NCI-H510A (cell line): Measurements from ENCODE around the gene METRNL.
"Not testable (repeated sequence)": the region's sequence is repeated elsewhere in the genome, so short reads cannot be mapped to it uniquely, and the experiment has no call there.

Source experiments
- DNase-seq: peaks from one replicate; lab custom pipeline; 2025; lab: John Stamatoyannopoulos, UW

METRNL gene

GRCh38 chr17:83052241-83052564, 27.2 kb upstream of the METRNL start:
- DNase-seq: no peak

GRCh38 chr17:83053021-83053681, 26.3 kb upstream of the METRNL start:
- DNase-seq: no peak

- DNase-seq: no peak
These were observed 25.5 kb upstream of the METRNL start for GRCh38 chr17:83053739-83054451.

GRCh38 chr17:83054518-83055125, 24.8 kb upstream of the METRNL start:
- no peak for DNase-seq

GRCh38 chr17:83055176-83055575, 24.2 kb upstream of the METRNL start:
- not testable (repeated sequence) for DNase-seq

- no peak for DNase-seq
These were observed 23.4 kb upstream of the METRNL start for GRCh38 chr17:83055911-83056582.

GRCh38 chr17:83056583-83057396, 22.6 kb upstream of the METRNL start:
- DNase-seq: no peak

GRCh38 chr17:83057397-83057761, 22.0 kb upstream of the METRNL start:
- DNase-seq: no peak

GRCh38 chr17:83057793-83058265, 21.6 kb upstream of the METRNL start:
- no peak for DNase-seq

GRCh38 chr17:83058266-83058798, 21.1 kb upstream of the METRNL start:
- no peak for DNase-seq

- DNase-seq: no peak
These were observed 17.8 kb upstream of the METRNL start for GRCh38 chr17:83061586-83061985.

GRCh38 chr17:83062011-83062817, 17.2 kb upstream of the METRNL start:
- no peak for DNase-seq

- no peak for DNase-seq
These were observed 16.4 kb upstream of the METRNL start for GRCh38 chr17:83062818-83063671.

- no peak for DNase-seq
These were observed 15.2 kb upstream of the METRNL start for GRCh38 chr17:83064021-83064731.

GRCh38 chr17:83064732-83065659, 14.4 kb upstream of the METRNL start:
- DNase-seq: no peak

- no peak for DNase-seq
These were observed 13.5 kb upstream of the METRNL start for GRCh38 chr17:83065660-83066542.

- DNase-seq: not testable (repeated sequence)
These were observed 12.9 kb upstream of the METRNL start for GRCh38 chr17:83066543-83066890.
